Measurements from ENCODE around the gene RIN2. TPM values are rescaled to one million over a fixed set of nuclear protein-coding genes. Genes with fewer than 3 reads are reported as not detected.

The RIN2 gene
- total RNA-seq, 2 donors from 2014 or later, result 17.0 to 19.6 TPM

GRCh38 chr20:19770375-19770774 is 12.3 kb downstream of the RIN2 start:
- peaks cover 3% of the 10 kb centered on the region for H3K4me1 ChIP-seq (ENCODE audit: control insufficient read depth, insufficient read depth, low read length)
- no peaks in the 10 kb centered on the region for H3K27me3 ChIP-seq (ENCODE audit: control insufficient read depth, insufficient read depth, low read length, poor library complexity, severe bottlenecking)
- no peak for TF ChIP-seq CTCF (conservative IDR thresholded peaks at IDR 0.05)
- Mint-ChIP-seq H3K27me3 (ENCODE audit: insufficient read depth) (peaks cover 3% of the 10 kb centered on the region), H3K4me1 (peaks cover 5% of the 10 kb centered on the region), H3K4me3 (no peak overlapping the region), H3K27ac (no peak overlapping the region), H3K9me3 (no peaks in the 10 kb centered on the region), H3K36me3 (ENCODE audit: low read depth) (no peaks in the 10 kb centered on the region)
- H3K36me3 ChIP-seq (ENCODE audit: control insufficient read depth, insufficient read depth, low read length), result no peaks in the 10 kb centered on the region
- no peaks in the 10 kb centered on the region for H3K9me3 ChIP-seq (ENCODE audit: control insufficient read depth, low read length)
- H3K9ac ChIP-seq (ENCODE audit: extremely low read depth, low read length, poor library complexity, severe bottlenecking), result no peak overlapping the region
- DNase-seq, result no peak
- no peak overlapping the region for H3K27ac ChIP-seq (ENCODE audit: low read depth, low read length)
- WGBS, 2 experiments (ENCODE audit: insufficient coverage in 1 of 2, insufficient read length in 1 of 2), result 59 to 87% methylated on average over 3 to 6 of the region's 6 CpGs
- H3K4me3 ChIP-seq (ENCODE audit: low read length), result no peak overlapping the region

- no peak for TF ChIP-seq CTCF (conservative IDR thresholded peaks at IDR 0.05)
- Mint-ChIP-seq H3K4me1 (peaks cover 5% of the 10 kb centered on the region), H3K9me3 (no peaks in the 10 kb centered on the region), H3K27me3 (ENCODE audit: insufficient read depth) (peaks cover 3% of the 10 kb centered on the region), H3K27ac (no peak overlapping the region), H3K36me3 (ENCODE audit: low read depth) (no peaks in the 10 kb centered on the region), H3K4me3 (no peak overlapping the region)
- Histone ChIP-seq H3K4me3 (ENCODE audit: low read length) (no peak overlapping the region), H3K9ac (ENCODE audit: extremely low read depth, low read length, poor library complexity, severe bottlenecking) (no peak overlapping the region), H3K36me3 (ENCODE audit: control insufficient read depth, insufficient read depth, low read length) (no peaks in the 10 kb centered on the region), H3K9me3 (ENCODE audit: control insufficient read depth, low read length) (no peaks in the 10 kb centered on the region), H3K27ac (ENCODE audit: low read depth, low read length) (no peak overlapping the region), H3K4me1 (ENCODE audit: control insufficient read depth, insufficient read depth, low read length) (peaks cover 3% of the 10 kb centered on the region), H3K27me3 (ENCODE audit: control insufficient read depth, insufficient read depth, low read length, poor library complexity, severe bottlenecking) (no peaks in the 10 kb centered on the region)
- no peak for DNase-seq
- WGBS, 2 experiments (ENCODE audit: insufficient coverage in 1 of 2, insufficient read length in 1 of 2), result 94 to 100% methylated on average over 1 to 2 of the region's 2 CpGs
These were observed 13.0 kb downstream of the RIN2 start for GRCh38 chr20:19771031-19771430.

- Histone ChIP-seq H3K4me1 (ENCODE audit: control insufficient read depth, insufficient read depth, low read length) (peaks cover 3% of the 10 kb centered on the region), H3K27me3 (ENCODE audit: control insufficient read depth, insufficient read depth, low read length, poor library complexity, severe bottlenecking) (no peaks in the 10 kb centered on the region), H3K27ac (ENCODE audit: low read depth, low read length) (no peak overlapping the region), H3K4me3 (ENCODE audit: low read length) (no peak overlapping the region), H3K9ac (ENCODE audit: extremely low read depth, low read length, poor library complexity, severe bottlenecking) (no peak overlapping the region), H3K9me3 (ENCODE audit: control insufficient read depth, low read length) (no peaks in the 10 kb centered on the region), H3K36me3 (ENCODE audit: control insufficient read depth, insufficient read depth, low read length) (no peaks in the 10 kb centered on the region)
- no peaks in the 10 kb centered on the region for H3K36me3 Mint-ChIP-seq (ENCODE audit: low read depth)
- DNase-seq, result no peak
- no peaks in the 10 kb centered on the region for H3K9me3 Mint-ChIP-seq
- no peak overlapping the region for H3K27ac Mint-ChIP-seq
- H3K27me3 Mint-ChIP-seq (ENCODE audit: insufficient read depth), result no peaks in the 10 kb centered on the region
- 87 to 100% methylated on average over 1 to 3 of the region's 4 CpGs for WGBS, 2 experiments (ENCODE audit: insufficient coverage in 1 of 2, insufficient read length in 1 of 2)
- peaks cover 5% of the 10 kb centered on the region for H3K4me1 Mint-ChIP-seq
- TF ChIP-seq CTCF (conservative IDR thresholded peaks at IDR 0.05), result no peak
- no peak overlapping the region for H3K4me3 Mint-ChIP-seq
These were observed 15.4 kb downstream of the RIN2 start for GRCh38 chr20:19773471-19773870.
